Mammary epithelial cell (primary cell): ENCODE measurements around the gene STXBP4.

Experiments
- EZH2 ChIP-seq: IDR thresholded peaks from 2 replicates; pipeline ENCODE4 v1.6.1; 2012; ENCODE audit warnings: low read length, inconsistent platforms, borderline replicate concordance
- TF ChIP-seq, protein P1 (sequence below), 2 donors: IDR thresholded peaks in 1 of 2; conservative IDR thresholded peaks in 1 of 2; 2 replicates each; pipeline ENCODE4 v1.5.1; 2011 to 2012; ENCODE audit warnings: inconsistent platforms in 2 of 2, low read length in 2 of 2, mild to moderate bottlenecking in 2 of 2, control low read depth in 1 of 2, low read depth in 1 of 2; ENCODE audit not compliant: insufficient read depth in 1 of 2; ENCODE audit errors: extremely low read depth in 1 of 2

DNA sequence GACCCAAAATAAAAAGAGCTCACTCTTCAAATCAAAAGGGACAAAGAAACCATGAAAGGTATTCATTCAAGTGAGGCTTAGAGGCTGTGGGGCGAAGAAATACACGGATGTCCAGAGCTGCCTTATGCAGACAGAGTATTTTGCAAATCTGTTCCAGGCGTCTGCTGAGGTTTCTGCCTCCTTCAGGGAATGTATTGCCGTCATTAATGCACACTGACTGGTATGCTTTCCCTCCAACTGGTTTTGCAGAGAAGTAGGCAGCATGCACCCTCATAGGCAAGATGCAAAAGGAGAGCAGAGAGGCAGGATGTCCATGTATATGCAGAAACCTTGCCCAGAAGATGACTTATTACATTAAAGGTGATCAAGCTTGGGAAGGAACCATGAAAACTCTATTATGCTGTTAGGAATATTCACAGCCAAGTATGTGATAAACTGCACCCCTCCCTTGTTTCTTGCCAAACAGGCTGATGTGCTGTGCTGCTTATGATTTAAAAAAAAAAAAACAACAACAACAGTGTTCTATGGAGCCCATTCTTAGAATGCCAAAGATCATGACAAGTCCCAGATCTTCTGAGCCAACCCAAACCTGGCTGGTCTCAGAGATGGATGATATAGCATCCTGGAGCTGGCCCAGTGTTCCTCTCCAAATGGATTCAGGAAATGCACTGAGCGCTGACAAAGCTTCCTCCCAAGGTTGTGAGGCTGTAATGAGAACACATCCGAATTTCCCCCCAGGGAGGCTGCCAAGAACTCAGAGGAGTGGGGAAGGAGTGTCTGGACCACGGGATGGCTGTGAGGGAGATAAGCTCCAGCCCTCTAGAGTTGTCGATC is 218.6 kb downstream of the STXBP4 start:
- TF ChIP-seq, protein P1, sequence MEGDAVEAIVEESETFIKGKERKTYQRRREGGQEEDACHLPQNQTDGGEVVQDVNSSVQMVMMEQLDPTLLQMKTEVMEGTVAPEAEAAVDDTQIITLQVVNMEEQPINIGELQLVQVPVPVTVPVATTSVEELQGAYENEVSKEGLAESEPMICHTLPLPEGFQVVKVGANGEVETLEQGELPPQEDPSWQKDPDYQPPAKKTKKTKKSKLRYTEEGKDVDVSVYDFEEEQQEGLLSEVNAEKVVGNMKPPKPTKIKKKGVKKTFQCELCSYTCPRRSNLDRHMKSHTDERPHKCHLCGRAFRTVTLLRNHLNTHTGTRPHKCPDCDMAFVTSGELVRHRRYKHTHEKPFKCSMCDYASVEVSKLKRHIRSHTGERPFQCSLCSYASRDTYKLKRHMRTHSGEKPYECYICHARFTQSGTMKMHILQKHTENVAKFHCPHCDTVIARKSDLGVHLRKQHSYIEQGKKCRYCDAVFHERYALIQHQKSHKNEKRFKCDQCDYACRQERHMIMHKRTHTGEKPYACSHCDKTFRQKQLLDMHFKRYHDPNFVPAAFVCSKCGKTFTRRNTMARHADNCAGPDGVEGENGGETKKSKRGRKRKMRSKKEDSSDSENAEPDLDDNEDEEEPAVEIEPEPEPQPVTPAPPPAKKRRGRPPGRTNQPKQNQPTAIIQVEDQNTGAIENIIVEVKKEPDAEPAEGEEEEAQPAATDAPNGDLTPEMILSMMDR (conservative IDR thresholded peaks at IDR 0.05 in 1 of 2, IDR thresholded peaks at IDR 0.05 in 1 of 2; ENCODE audit: extremely low read depth in 1 of 2, insufficient read depth in 1 of 2, low read depth in 1 of 2, low read length in 2 of 2), result no peak
- no peak for TF ChIP-seq EZH2
